MM.1S (cell line): ENCODE data around the gene GPC5.

ENCODE experiments used
- EZH2 ChIP-seq: fragments of 300-600 bp; sonication (generic); optimal IDR thresholded peaks from 2 replicates; pipeline ENCODE3; 2017; ENCODE audit warnings: low read depth, mild to moderate bottlenecking, antibody characterized with exemption, low read length, mixed read lengths
- TF ChIP-seq, protein P1 (sequence below): fragments of 300-600 bp; sonication (generic); IDR thresholded peaks from 2 replicates; pipeline ENCODE4 v1.5.1; 2016; ENCODE audit warnings: antibody characterized with exemption, low read length, mixed read lengths

GRCh38 chr13:92365904-92366303 is 967.5 kb downstream of the GPC5 start:
- TF ChIP-seq, protein P1, sequence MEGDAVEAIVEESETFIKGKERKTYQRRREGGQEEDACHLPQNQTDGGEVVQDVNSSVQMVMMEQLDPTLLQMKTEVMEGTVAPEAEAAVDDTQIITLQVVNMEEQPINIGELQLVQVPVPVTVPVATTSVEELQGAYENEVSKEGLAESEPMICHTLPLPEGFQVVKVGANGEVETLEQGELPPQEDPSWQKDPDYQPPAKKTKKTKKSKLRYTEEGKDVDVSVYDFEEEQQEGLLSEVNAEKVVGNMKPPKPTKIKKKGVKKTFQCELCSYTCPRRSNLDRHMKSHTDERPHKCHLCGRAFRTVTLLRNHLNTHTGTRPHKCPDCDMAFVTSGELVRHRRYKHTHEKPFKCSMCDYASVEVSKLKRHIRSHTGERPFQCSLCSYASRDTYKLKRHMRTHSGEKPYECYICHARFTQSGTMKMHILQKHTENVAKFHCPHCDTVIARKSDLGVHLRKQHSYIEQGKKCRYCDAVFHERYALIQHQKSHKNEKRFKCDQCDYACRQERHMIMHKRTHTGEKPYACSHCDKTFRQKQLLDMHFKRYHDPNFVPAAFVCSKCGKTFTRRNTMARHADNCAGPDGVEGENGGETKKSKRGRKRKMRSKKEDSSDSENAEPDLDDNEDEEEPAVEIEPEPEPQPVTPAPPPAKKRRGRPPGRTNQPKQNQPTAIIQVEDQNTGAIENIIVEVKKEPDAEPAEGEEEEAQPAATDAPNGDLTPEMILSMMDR = no peak
- TF ChIP-seq EZH2 = no peak
